Stimulated activated CD4-positive, alpha-beta T cell treated with anti-CD3 and anti-CD28 coated beads, Interleukin-12 subunit alpha, Interleukin-12 subunit beta, amount 100 ng/mL, for 24 hours (primary cell): ENCODE data around the gene CYP3A7.
"Not testable (repeated sequence)": the region's sequence is repeated elsewhere in the genome, so short reads cannot be mapped to it uniquely, and the experiment has no call there.

Experiments
- DNase-seq, 2 experiments: peaks; one replicate each; pipeline ENCODE4 v3.0.0-alpha.2; 2020; ENCODE audit warnings: low read depth in 2 of 2

CYP3A7 gene

DNA sequence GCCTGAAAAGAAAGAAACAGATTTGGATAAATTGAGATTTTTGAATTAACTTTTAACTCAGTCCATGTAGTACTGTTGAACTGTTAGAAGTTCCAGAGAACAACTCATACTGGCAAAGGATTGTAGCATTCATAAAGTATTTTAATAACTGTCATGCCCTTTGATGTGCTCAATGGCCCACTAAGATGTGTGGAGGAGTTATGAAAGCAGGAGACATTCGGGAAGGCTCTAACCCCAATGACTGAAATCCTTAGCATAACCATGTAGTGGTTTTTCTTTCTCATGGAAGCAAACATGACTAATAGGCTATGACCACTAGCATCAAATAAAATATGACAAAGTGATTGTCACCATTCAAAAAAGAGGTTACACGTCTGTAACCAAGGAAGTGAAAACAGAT lies 25.7 kb downstream of the CYP3A7 start:
- DNase-seq = no peak

GRCh38 chr7:99707096-99707495 lies 27.9 kb downstream of the CYP3A7 start:
- no peak for DNase-seq

DNA sequence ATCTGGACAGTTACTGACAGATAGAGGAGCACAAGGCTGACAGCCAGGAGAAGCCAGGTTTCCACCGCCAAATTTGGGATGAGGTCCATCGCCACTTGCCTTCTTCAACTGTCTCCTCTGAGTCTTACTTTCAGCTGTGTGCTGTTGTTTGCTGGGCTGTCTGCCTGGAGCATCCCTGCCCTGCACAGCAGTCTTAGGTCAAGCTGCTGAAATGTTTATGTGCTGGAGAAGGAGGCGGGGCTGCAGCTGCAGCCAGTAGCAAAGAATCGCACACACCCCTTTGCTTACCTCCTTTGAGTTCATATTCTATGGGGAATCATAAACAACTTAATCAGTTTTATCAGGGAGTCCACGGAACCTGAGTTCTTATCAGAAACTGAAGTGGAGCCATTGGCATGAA lies 35.0 kb downstream of the CYP3A7 start:
- no peak for DNase-seq

GRCh38 chr7:99698867-99699730 lies 35.9 kb downstream of the CYP3A7 start:
- not testable (repeated sequence) for DNase-seq

- DNase-seq = no peak
These were observed 40.1 kb downstream of the CYP3A7 start for GRCh38 chr7:99694912-99695304.

GRCh38 chr7:99694201-99694911 lies 40.6 kb downstream of the CYP3A7 start:
- no peak for DNase-seq

DNA sequence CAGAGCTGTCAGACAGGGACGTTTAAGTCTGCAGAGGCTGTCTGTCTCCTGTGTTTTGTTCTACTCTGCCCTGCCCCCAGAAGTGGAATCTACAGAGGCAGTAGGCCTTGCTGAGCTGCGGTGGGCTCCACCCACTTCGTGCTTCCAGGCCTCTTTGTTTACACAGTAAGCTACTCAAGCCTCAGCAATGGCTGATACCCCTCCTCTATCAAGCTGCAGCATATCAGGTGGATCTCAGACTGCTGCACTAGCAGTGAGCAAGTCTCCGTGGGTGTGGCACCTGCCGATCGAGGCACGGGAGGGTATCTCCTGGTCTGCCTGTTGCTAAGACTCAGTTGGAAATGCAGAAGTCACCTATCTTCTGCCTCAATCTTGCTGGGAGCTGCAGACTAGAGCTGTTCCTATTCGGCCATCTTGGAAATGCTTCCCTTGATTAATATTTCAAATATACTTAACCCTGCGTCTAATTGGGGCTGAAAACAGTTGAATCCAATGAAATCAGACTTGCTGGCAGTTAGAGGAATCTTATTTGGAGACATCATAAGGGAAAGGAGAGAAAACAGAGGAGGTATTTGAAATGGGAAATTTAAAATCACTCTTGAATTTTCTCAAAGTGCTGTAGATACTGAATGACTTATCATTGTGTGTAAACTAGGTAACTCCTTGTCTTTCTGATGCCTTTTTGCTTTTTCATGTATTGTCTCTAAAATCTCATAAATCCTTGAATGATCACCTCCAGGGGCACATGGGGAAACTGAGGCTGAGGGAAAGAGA lies 41.4 kb downstream of the CYP3A7 start:
- DNase-seq = no peak

DNA sequence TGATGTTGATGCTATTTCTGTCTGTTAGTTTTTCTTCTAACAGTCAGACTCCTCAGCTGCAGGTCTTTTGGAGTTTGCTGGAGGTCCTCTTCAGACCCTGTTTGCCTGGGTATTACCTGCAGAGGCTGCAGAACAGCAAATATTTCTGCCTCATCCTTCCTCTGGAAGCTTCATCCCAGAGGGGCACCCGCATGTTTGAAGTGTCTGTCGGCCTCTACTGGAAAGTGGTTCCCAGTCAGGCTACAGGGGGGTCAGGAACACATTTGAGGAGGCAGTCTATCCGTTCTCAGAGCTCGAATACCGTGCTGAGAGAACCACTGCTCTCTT lies 41.9 kb downstream of the CYP3A7 start:
- no peak for DNase-seq

GRCh38 chr7:99692563-99692962 lies 42.4 kb downstream of the CYP3A7 start:
- DNase-seq = not testable (repeated sequence)

- not testable (repeated sequence) for DNase-seq
These were observed 43.3 kb downstream of the CYP3A7 start for GRCh38 chr7:99691658-99692057.

GRCh38 chr7:99690918-99691317 lies 44.1 kb downstream of the CYP3A7 start:
- not testable (repeated sequence) for DNase-seq

DNA sequence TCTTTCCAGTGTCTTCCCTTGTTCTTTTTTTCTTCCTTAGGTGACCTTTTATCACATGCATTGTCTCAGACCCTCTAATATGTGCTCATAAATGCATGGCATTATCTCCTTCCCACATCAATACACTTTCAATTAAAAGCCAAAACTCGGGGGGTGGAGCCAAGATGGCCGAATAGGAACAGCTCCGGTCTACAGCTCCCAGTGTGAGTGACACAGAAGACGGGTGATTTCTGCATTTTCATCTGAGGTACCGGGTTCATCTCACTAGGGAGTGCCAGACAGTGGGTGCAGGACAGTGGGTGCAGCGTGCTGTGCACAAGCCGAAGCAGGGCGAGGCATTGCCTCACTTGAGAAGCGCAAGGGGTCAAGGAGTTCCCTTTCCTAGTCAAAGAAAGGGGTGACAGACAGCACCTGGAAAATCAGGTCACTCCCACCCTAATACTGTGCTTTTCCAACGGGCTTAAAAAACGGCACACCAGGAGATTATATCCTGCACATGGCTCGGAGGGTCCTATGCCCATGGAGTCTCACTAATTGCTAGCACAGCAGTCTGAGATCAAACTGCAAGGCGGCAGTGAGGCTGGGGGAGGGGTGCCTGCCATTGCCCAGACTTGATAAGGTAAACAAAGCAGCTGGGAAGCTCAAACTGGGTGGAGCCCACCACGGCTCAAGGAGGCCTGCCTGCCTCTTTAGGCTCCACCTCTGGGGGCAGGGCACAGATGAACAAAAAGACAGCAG lies 49.0 kb downstream of the CYP3A7 start:
- not testable (repeated sequence) for DNase-seq

GRCh38 chr7:99685129-99685758 lies 49.8 kb downstream of the CYP3A7 start:
- no peak for DNase-seq

- DNase-seq = no peak
These were observed 55.4 kb downstream of the CYP3A7 start, which contains the start of gene CYP3A5 for GRCh38 chr7:99679400-99680191. TSS of gene CYP3A5 (minus strand) at chr7:99679996. CDS start at chr7:99679896, 100 bp downstream.

- no peak for DNase-seq
These were observed 56.0 kb downstream of the CYP3A7 start for GRCh38 chr7:99679032-99679399.

DNA sequence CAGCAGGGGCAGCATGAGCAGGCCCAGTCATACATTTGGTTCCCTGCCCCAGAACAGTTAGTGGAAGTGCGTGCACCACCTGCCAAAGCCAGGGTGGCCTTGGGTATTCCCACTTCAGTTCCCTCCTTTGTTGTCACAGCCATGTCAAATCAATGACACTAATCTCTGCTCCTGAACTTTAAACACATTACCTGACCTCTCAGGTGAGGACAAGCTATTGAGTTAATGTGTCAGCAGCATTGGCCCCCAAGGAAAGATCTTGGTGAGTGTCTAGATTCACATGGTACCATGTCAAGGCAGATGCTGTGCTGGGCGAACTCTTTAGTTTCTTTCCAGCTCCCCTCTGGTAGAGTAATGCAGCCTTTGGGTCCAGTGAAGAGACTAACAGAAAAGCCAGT lies 57.3 kb downstream of the CYP3A7 start:
- DNase-seq = no peak

DNA sequence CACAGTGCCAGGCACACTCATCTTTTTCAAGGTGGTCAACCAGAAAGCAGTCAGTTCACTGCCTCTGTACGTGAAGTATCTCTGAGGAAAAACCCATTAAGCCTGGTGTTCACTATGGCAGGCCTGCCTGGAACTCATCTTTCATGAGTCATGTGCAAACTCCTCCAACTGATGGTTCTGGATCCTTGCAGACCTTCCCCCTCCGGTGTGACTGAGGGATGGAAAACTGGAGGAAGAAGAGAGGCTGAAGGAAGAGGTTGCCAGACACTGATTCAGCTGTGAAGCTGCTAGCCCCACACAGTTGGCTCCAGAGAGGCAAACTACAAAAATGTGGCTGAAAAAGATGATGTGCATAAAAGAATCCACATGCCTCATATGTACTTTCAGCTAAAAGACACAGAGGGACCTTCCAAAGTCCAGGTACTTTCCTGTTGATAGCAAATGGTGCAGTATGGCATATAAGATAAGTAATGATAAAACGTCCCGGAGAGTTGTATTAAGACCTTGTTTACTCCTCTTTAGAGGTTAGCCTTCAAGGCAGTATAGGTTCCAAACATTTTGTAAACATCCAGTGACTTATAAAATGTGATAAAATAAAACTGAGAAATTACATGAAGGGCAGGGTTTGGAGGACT lies 57.9 kb downstream of the CYP3A7 start:
- DNase-seq = no peak

GRCh38 chr7:99674995-99675742 lies 59.8 kb downstream of the CYP3A7 start:
- no peak for DNase-seq

GRCh38 chr7:99672573-99672972 lies 62.4 kb downstream of the CYP3A7 start:
- no peak for DNase-seq
